GM18867 (cell line): ENCODE data around the gene RPL10.

Experiments
- ATAC-seq: cut with Tn5 transposase; IDR thresholded peaks from one replicate; pipeline ENCODE4 v1.9.1; 2021; ENCODE audit warnings: mild to moderate bottlenecking, moderate library complexity; ENCODE audit not compliant: unreplicated experiment

RPL10 gene

DNA sequence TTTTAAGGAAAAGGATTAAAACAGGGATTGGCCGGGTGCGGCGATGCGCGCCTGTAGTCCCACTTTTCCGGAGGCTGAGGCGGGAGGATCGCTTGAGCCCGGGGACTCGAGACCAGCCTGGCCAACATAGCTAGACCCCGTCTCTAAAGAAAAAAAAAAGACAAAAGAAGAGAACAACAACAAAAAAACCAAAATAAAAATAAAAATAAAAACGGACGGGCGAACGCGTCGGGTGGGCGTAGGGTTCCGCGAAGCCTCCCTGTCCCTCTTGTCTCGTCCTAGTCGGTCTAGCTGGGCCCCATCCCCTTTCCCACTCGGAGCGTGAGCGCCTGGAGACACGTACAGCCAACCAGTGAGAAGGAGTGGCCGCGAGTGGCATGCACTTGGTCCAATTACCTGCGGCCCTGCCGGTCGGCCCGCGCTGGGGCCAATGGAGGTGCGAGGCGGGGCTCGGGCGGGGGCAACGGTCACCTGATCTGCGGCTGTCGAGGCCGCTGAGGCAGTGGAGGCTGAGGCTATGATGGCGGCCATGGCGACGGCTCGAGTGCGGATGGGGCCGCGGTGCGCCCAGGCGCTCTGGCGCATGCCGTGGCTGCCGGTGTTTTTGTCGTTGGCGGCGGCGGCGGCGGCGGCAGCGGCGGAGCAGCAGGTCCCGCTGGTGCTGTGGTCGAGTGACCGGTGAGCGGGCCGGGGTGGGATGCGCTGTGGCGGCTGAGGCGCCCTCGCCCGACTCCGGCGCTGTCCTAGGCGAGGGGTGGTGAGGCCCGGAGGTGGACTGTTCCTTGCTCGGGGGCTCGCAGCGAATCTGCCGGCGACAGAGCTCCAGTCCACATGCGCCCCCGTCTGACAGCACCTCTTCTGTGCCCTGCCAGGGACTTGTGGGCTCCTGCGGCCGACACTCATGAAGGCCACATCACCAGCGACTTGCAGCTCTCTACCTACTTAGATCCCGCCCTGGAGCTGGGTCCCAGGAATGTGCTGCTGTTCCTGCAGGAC is 30.3 kb downstream of the RPL10 start, which contains the start of gene ATP6AP1:
ATP6AP1 (plus strand) TSS at position 502 of the 996 bp plus-strand sequence; CDS start at position 518, 16 bp downstream.
- ATAC-seq: peak; percentile 95

GRCh38 chrX:154429711-154430110 is 31.5 kb downstream of the RPL10 start:
- no peak for ATAC-seq

DNA sequence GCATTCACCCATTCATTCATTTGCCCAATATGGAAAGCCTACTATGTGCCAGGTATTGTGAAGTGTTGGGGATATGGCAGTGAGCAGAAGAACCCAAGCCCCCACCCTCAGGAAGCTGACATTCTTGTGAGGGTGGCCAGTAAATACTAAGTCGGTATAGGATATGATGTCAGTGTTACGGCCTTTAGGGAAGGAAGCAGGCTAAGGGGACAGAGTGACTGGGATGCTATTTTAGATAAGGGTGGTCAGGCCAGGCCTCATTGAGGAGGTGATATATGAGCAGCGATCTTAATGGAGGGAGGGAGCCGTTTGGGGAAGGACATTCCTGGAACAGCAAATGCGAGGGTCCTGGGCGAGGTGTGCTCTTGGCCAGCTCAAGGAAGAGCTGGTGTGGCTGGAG is 32.3 kb downstream of the RPL10 start:
- ATAC-seq: no peak

GRCh38 chrX:154430916-154431315 is 32.7 kb downstream of the RPL10 start:
- ATAC-seq: no peak

GRCh38 chrX:154431341-154431740 is 33.2 kb downstream of the RPL10 start:
- ATAC-seq: no peak

DNA sequence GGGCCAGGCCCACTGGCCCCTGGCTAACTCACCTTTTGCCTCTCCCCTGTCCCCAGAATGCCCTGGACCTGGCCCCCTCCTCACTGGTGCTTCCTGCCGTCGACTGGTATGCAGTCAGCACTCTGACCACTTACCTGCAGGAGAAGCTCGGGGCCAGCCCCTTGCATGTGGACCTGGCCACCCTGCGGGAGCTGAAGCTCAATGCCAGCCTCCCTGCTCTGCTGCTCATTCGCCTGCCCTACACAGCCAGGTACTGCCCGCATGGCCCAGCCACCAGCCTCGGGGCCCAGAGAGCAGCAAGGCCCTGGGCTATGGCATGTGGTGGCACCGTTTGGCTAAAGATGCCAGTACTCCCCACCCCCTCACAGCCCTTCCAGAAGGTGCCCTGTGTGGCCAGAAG is 34.0 kb downstream of the RPL10 start:
- no peak for ATAC-seq

- ATAC-seq: no peak
Observed at GRCh38 chrX:154433605-154434004, 35.4 kb downstream of the RPL10 start.

GRCh38 chrX:154434394-154435168 is 36.4 kb downstream of the RPL10 start:
- ATAC-seq: no peak

- no peak for ATAC-seq
Observed at GRCh38 chrX:154435171-154435733, 37.1 kb downstream of the RPL10 start.

DNA sequence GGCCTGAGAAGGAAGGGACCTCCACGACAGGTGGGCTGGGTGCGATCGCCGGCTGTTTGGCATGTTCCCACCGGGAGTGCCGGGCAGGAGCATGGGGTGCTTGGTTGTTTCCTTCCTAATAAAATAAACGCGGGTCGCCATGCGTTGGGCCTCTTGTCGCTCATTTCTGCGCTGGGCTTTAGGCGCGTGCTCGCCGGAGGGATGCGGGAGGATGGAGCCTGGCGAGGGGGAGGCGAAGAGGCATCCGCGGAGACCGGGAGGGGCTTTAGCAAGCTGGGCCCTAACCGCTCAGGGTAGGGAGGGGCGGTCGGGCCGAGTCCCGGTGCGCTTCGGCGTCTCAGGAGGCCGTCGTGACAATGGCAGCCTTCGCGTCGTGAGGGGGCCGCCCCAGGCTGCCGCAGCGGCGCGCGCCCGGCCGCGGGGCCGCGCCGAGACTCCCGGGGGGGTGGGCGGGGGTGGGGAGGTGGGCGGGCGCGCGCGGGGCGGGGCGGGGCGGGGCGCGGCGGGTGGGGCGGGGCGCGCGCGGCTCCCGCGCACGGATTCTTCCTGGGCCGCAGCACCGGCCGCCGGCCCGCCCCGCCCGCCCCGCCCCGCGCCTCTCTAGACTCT is 38.3 kb downstream of the RPL10 start:
- peak; percentile 44 for ATAC-seq

- ATAC-seq: peak; percentile 38
Observed at GRCh38 chrX:154436983-154437752, 39.0 kb downstream of the RPL10 start, which contains the start of gene GDI1. TSS of gene GDI1 (plus strand) at chrX:154437154. CDS start at chrX:154437255, 101 bp downstream.

DNA sequence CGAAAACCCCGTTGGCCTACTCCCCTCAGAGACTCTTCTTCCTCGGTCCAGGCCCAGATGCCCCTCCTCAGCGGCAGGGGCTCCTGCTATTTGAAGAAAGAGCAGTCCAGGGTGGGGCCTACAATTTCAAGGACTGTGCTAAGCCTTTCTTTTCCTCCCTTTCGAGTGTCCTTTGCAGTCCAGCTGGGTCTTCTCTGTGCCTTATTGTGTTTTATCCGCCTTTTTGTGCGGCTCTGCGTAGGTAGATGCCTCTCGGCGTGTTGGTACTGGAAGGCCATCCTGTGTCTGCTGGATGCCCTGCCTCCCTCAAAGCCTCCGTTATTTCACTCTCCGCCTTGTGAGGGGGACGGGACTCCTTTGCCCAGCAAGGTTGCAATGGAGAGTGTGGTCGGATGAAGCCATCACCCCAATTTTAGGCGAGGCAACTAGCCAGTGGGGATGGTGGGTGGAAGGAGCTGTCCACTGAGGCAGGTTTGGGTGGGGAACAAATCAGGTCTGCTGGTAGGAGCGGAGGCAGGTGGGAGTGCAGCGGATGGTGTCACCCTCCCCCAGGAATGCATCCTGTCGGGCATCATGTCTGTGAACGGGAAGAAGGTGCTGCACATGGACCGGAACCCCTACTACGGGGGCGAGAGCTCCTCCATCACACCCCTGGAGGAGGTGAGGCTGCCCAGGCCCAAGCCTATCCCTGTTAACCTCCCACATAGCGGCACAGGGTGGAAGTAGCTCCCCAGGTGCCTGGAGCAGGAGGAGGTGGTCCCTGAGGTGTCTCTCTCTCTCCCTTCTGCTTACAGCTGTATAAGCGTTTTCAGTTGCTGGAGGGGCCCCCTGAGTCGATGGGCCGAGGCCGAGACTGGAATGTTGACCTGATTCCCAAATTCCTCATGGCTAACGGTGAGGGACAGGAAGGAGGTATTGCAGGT is 40.1 kb downstream of the RPL10 start:
- ATAC-seq: no peak

DNA sequence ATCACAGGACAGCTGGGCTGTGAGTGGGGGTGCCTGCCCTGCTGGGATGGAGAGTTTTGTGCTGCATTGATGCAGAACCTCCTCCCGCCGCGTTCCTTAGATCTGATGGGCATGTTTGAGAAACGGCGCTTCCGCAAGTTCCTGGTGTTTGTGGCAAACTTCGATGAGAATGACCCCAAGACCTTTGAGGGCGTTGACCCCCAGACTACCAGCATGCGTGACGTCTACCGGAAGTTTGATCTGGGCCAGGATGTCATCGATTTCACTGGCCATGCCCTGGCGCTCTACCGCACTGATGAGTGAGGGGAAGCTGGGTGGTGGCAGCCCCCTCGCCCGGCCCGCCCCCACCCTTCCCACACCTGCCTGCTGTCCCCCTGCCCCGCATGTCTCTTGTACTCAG is 41.7 kb downstream of the RPL10 start:
- no peak for ATAC-seq

DNA sequence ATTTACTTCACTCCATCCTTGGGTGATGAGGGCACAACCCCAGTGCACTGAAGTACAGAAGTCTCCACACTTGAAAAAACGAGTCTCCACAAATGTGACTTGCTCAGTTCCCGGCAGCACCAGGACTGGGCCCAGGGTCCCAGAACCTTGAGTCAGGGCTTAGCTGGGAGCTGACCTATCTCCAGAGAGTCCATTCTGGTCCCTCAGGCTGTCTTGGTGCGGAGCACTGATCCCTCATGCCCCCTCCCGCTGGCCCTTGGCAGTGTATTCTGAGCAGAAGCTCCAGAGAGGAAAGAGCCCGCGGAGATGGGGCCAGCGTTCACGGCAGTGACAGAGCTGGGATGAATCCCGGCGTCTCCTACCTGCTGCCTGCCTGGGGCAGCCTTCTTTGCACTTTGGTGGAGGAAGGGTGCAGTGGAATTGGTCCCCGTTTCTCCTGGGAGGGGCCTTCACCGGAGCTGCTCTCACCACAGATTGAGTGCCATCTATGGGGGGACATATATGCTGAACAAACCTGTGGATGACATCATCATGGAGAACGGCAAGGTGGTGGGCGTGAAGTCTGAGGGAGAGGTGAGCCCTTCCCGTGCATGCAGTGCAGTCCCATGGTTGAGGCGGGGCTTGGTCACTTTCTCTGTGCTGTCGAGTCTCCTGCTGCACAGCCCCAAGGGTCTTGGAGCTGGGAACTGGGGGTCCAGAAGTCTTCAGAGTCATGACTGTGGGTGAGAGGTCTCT is 42.6 kb downstream of the RPL10 start:
- no peak for ATAC-seq

DNA sequence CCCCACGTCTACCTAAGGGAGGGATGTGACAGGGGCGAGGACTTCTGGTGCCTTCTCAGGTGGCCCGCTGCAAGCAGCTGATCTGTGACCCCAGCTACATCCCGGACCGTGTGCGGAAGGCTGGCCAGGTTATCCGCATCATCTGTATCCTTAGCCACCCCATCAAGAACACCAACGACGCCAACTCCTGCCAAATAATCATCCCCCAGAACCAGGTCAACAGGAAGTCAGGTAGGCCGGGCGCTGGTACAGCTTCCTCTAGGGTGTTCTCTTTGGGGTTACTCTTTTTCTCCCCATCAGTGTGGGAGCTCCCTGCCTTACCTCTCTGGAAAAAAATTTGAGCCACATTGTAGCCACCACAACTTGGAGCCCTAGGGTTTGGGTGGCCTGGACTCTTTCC is 43.4 kb downstream of the RPL10 start:
- no peak for ATAC-seq

DNA sequence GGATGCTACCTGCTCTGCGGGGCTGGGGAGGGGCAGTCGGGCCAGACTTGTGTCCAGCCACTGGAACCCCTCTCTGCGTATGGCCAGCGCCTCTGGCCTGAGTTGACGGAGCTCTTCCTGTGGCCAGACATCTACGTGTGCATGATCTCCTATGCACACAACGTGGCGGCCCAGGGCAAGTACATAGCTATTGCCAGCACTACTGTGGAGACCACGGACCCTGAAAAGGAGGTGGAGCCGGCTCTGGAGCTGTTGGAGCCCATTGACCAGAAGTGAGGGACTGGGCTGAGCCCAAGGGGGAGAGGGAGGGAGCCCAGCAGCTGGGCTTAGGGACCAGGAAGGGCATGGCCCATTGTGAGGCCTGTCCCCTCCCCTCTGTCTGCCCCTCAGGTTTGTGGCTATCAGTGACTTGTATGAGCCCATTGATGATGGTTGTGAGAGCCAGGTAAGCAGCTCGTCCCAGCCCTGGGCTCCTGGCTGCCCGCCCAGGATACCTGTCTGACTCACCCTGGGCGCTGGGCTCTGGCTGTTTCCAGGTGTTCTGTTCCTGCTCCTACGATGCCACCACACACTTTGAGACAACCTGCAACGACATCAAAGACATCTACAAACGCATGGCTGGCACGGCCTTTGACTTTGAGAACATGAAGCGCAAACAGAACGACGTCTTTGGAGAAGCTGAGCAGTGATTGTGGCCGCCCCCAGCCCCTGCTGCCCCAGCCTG is 44.0 kb downstream of the RPL10 start:
- ATAC-seq: no peak

GRCh38 chrX:154443479-154443910 is 45.3 kb downstream of the RPL10 start:
- no peak for ATAC-seq
